Measurements from ENCODE around the gene ARHGAP44. TPM values are rescaled to one million over a fixed set of nuclear protein-coding genes. Genes with fewer than 3 reads are reported as not detected.

The ARHGAP44 gene
- total and polyA plus RNA-seq, 2 experiments from 2014 or later, result 4.6 to 5.4 TPM

GRCh38 chr17:13016881-13017654 is 227.8 kb downstream of the ARHGAP44 start:
- 16% methylated on average over 21 of the region's 21 CpGs for WGBS (ENCODE audit: low lambda C conversion rate, missing lambda C conversion rate)
- Histone ChIP-seq H4K20me1 (ENCODE audit: insufficient read depth, poor library complexity, severe bottlenecking) (no peaks in the 10 kb centered on the region), H3K36me3 (replicated peaks; ENCODE audit: insufficient read depth, low read depth) (no peaks in the 10 kb centered on the region), H3K27ac (peak overlapping the region; percentile 71), H3K9me3 (ENCODE audit: low read depth) (no peaks in the 10 kb centered on the region), H3K4me1 (ENCODE audit: insufficient read depth) (peaks cover 7% of the 10 kb centered on the region), H3K4me2 (peak overlapping the region; percentile 87), H2AFZ (peak overlapping the region; percentile 46), H3K79me2 (peaks cover 21% of the 10 kb centered on the region), H3K27me3 (no peaks in the 10 kb centered on the region), H3K4me3 (peak overlapping the region; percentile 93), H3K9me2 (replicated peaks; ENCODE audit: insufficient read depth) (no peaks in the 10 kb centered on the region)
- no peak for DNase-seq (ENCODE audit: low spot score)
- TF ChIP-seq EZH2phosphoT487 (IDR thresholded peaks at IDR 0.05; ENCODE audit: low read depth, severe bottlenecking, unreplicated experiment) (no peak), EZH2 (IDR thresholded peaks at IDR 0.05; ENCODE audit: borderline replicate concordance) (no peak), CTCF (IDR thresholded peaks at IDR 0.05; ENCODE audit: poor library complexity) (no peak)

GRCh38 chr17:13017655-13018459 is 228.6 kb downstream of the ARHGAP44 start, which contains the start of gene ELAC2:
Gene ELAC2 (minus strand): TSS chr17:13018027. CDS start chr17:13017947, 80 bp downstream.
- TF ChIP-seq EZH2 (IDR thresholded peaks at IDR 0.05; ENCODE audit: borderline replicate concordance) (no peak), EZH2phosphoT487 (IDR thresholded peaks at IDR 0.05; ENCODE audit: low read depth, severe bottlenecking, unreplicated experiment) (no peak), CTCF (IDR thresholded peaks at IDR 0.05; ENCODE audit: poor library complexity) (peak; percentile 16)
- H2AFZ ChIP-seq, result peak within 1 kb of the TSS; percentile 55
- H3K36me3 ChIP-seq (replicated peaks; ENCODE audit: insufficient read depth, low read depth), result no peaks in the 10 kb centered on the region
- H3K79me2 ChIP-seq, result peaks cover 21% of the 10 kb centered on the region
- peaks cover 7% of the 10 kb centered on the region for H3K4me1 ChIP-seq (ENCODE audit: insufficient read depth)
- no peaks in the 10 kb centered on the region for H3K9me3 ChIP-seq (ENCODE audit: low read depth)
- H3K27me3 ChIP-seq, result no peaks in the 10 kb centered on the region
- peak within 1 kb of the TSS; percentile 87 for H3K27ac ChIP-seq
- H3K4me2 ChIP-seq, result peak within 1 kb of the TSS; percentile 87
- H4K20me1 ChIP-seq (ENCODE audit: insufficient read depth, poor library complexity, severe bottlenecking), result no peaks in the 10 kb centered on the region
- WGBS (ENCODE audit: low lambda C conversion rate, missing lambda C conversion rate), result under 1% methylated on average over 74 of the region's 79 CpGs
- DNase-seq (ENCODE audit: low spot score), result peak; percentile 99
- H3K4me3 ChIP-seq, result peak within 1 kb of the TSS; percentile 93
- no peaks in the 10 kb centered on the region for H3K9me2 ChIP-seq (replicated peaks; ENCODE audit: insufficient read depth)

- 78% methylated on average over 6 of the region's 6 CpGs for WGBS (ENCODE audit: low lambda C conversion rate, missing lambda C conversion rate)
These were observed 234.7 kb downstream of the ARHGAP44 start for GRCh38 chr17:13024016-13024415.

More at GRCh38 chr17:13024016-13024415, 234.7 kb downstream of the ARHGAP44 start:
- Histone ChIP-seq H3K4me1 (ENCODE audit: insufficient read depth) (no peaks in the 10 kb centered on the region), H3K9me2 (replicated peaks; ENCODE audit: insufficient read depth) (no peaks in the 10 kb centered on the region), H4K20me1 (ENCODE audit: insufficient read depth, poor library complexity, severe bottlenecking) (no peaks in the 10 kb centered on the region), H3K9me3 (ENCODE audit: low read depth) (no peaks in the 10 kb centered on the region), H3K4me3 (no peak overlapping the region), H3K36me3 (replicated peaks; ENCODE audit: insufficient read depth, low read depth) (no peaks in the 10 kb centered on the region), H3K27me3 (no peaks in the 10 kb centered on the region), H3K4me2 (peak overlapping the region; percentile 55), H3K79me2 (no peaks in the 10 kb centered on the region), H3K27ac (no peak overlapping the region), H2AFZ (no peak overlapping the region)
- no peak for TF ChIP-seq EZH2phosphoT487 (IDR thresholded peaks at IDR 0.05; ENCODE audit: low read depth, severe bottlenecking, unreplicated experiment)
- DNase-seq (ENCODE audit: low spot score), result no peak
